GM06990 (cell line): ENCODE results near the gene C11orf42.

Source experiments
- DNase-seq: peaks from one replicate; pipeline ENCODE4 v3.0.0-alpha.2; 2011; ENCODE audit not compliant: insufficient read length; ENCODE audit errors: extremely low read depth
- H3K27me3 ChIP-seq: replicated peaks from 2 replicates; pipeline ENCODE4 v1.6.0; 2011; ENCODE audit warnings: low read length; ENCODE audit not compliant: control insufficient read depth, insufficient read depth
- H3K36me3 ChIP-seq: 2 replicates; pipeline ENCODE4 v1.5.1; 2011; ENCODE audit warnings: low read length; ENCODE audit not compliant: control insufficient read depth, insufficient read depth
- H3K4me3 ChIP-seq: replicated peaks from 2 replicates; pipeline ENCODE4 v1.5.1; 2011; ENCODE audit warnings: low read depth, mild to moderate bottlenecking, control low read depth, low read length
- TF ChIP-seq, protein P1 (sequence below): IDR thresholded peaks from 2 replicates; pipeline ENCODE4 v1.5.1; 2011; ENCODE audit warnings: low read length, control low read depth, mild to moderate bottlenecking, inconsistent platforms; ENCODE audit not compliant: insufficient read depth, poor library complexity, severe bottlenecking

Gene C11orf42, protein sequence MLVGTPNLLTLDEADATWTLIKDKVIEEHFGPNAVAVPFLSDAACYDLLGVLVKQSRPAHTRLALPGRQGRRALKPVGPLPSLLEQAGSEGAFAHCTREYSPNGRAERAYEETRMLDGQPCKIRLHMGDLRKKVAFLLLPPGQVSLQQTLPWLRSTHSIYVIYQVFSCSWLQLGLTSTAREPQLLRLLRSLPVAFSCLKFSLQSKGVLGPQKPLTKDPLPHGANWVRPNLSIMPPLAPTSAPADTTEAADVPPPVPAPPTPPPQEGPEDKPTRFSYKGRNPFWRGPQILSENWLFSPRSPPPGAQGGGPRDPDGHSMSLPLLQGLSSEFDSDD

DNA sequence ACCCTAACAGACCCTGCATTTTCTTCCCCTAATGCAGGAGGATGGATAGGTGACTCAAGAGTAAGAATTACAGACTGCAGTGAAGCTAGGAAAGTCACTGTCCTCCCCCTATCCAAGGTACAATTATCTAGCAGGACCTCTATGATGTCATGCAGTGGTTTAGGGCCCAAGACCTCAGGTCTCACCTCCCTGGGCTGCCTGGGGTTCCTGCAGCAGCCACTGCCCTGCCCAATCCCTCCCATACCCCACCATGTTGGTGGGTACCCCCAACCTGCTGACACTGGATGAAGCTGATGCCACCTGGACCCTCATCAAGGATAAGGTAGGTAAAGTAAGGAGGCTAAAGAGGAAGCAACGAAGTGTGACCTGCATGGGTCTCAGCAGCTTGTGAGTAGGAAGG lies at the start of gene C11orf42:
Gene C11orf42, plus strand, starts transcription at position 192 of the 400 bp plus-strand sequence. Its CDS starts 59 bp downstream, at position 251.
- peaks cover 9% of the 10 kb centered on the region for H3K36me3 ChIP-seq
- DNase-seq: no peak
- no peak within 1 kb of the TSS for H3K4me3 ChIP-seq
- TF ChIP-seq, protein P1, sequence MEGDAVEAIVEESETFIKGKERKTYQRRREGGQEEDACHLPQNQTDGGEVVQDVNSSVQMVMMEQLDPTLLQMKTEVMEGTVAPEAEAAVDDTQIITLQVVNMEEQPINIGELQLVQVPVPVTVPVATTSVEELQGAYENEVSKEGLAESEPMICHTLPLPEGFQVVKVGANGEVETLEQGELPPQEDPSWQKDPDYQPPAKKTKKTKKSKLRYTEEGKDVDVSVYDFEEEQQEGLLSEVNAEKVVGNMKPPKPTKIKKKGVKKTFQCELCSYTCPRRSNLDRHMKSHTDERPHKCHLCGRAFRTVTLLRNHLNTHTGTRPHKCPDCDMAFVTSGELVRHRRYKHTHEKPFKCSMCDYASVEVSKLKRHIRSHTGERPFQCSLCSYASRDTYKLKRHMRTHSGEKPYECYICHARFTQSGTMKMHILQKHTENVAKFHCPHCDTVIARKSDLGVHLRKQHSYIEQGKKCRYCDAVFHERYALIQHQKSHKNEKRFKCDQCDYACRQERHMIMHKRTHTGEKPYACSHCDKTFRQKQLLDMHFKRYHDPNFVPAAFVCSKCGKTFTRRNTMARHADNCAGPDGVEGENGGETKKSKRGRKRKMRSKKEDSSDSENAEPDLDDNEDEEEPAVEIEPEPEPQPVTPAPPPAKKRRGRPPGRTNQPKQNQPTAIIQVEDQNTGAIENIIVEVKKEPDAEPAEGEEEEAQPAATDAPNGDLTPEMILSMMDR: no peak
- no peaks in the 10 kb centered on the region for H3K27me3 ChIP-seq

DNA sequence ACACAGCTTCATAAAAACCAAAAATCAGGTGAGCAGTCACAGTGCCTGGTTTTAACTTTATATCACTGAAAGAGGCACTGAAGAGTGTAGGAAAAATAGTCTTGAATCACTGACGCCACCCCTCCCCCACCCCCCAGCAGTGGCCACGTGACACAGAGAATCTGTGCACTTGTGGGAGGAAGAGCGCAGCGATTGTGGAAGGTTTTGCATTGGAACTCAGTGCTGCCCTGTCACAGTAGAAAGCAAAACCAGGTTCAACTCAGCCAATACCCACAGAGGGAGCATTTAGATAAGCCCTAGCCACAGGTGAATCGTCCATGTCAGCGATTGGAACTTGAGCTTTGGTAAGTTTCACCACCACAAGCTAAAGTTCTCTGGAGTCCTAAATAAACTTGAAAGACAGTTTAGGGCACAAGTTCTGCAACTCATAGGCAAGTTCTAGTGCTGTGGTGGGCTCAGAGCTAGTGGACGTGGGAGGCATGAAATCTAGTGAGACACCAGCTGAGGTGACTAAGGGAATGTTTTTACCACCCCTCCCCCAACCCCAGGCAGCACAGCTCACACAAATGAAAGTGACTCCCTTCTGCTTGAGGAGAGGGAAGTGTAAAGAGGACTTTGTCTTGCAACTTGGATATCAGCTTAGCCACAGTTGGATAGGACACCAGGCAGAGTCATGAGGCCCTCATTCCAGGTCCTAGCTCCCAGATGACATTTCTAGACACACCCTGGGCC lies 48.6 kb upstream of the C11orf42 start:
- Histone ChIP-seq H3K4me3 (no peak overlapping the region), H3K36me3 (no peaks in the 10 kb centered on the region), H3K27me3 (no peaks in the 10 kb centered on the region)
- DNase-seq: no peak
- TF ChIP-seq, protein P1: no peak

DNA sequence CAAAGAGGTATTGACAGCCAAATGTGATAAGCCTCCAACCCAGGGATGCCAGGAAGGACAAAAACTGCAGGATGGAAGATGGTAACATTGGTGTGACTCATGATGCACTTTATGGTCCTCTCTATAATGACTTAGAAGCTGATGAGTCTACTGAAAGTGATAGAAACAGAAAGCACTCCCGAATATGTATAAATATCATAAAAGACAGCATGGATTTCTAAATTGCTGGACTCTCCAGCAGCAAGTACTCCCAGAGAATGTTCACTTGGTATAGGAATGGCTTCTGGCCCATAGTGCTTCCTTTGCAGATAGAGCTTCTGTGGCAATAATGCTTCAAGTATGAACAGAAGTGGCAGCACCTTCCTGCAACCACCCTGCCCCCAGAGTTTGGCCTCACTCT lies 35.1 kb upstream of the C11orf42 start, which contains the start of gene OR52B2:
Gene OR52B2, minus strand, starts transcription at position 101 of the 400 bp plus-strand sequence. Its CDS starts 0 bp downstream, at position 101.
- Histone ChIP-seq H3K27me3 (no peaks in the 10 kb centered on the region), H3K36me3 (no peaks in the 10 kb centered on the region), H3K4me3 (no peak within 1 kb of the TSS)
- TF ChIP-seq, protein P1: no peak
- DNase-seq: no peak

DNA sequence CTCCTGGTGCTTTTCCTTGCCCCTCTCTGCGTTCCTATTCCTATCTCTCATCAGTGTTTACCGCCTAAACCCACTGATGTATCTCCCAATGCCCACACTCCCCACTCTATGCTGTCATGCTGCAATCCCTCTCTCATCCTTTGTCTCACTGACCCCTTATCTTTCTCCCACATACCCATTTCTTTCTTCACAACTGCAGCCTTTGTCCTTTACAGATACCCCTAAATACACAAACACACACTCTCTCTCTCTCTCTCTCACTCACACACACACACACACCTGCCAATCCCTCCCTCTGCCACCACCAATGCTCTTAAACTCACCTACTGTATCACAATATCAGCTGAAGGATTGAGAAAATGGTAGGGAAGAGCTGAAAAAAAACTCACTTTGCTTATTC lies 29.9 kb upstream of the C11orf42 start:
- TF ChIP-seq, protein P1: no peak
- Histone ChIP-seq H3K27me3 (no peaks in the 10 kb centered on the region), H3K36me3 (no peaks in the 10 kb centered on the region), H3K4me3 (no peak overlapping the region)
- no peak for DNase-seq

DNA sequence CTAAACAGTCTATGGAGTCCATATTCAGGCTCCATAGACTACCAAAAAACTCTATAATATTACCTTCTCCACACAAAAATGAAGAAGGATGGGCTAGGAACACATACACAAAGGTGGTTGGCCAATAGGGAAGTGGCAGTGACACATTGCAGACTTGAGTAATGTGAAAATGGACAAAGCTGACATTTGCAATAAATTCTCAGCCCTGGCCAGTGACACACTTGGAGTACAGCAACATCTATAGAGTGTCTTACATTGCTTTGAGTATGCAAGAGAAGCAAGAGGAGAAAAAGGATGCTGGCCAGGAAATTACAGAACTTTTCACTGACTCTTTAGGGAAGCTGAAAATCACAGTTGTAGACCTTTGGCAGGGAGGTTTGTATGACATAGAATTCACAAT lies 13.6 kb upstream of the C11orf42 start:
- no peaks in the 10 kb centered on the region for H3K27me3 ChIP-seq
- no peak overlapping the region for H3K4me3 ChIP-seq
- no peak for DNase-seq
- no peaks in the 10 kb centered on the region for H3K36me3 ChIP-seq
- TF ChIP-seq, protein P1: no peak
